ENCODE measurements around the gene NTSR1. TPM values are rescaled to one million over a fixed set of nuclear protein-coding genes. Genes with fewer than 3 reads are reported as not detected.
A peak's percentile ranks its signal among the peaks of the same experiment; 100 is the strongest.

The NTSR1 gene
- total RNA-seq, 4 donors from 2014 or later = 0.04 to 0.13 TPM; not detected in 2

DNA sequence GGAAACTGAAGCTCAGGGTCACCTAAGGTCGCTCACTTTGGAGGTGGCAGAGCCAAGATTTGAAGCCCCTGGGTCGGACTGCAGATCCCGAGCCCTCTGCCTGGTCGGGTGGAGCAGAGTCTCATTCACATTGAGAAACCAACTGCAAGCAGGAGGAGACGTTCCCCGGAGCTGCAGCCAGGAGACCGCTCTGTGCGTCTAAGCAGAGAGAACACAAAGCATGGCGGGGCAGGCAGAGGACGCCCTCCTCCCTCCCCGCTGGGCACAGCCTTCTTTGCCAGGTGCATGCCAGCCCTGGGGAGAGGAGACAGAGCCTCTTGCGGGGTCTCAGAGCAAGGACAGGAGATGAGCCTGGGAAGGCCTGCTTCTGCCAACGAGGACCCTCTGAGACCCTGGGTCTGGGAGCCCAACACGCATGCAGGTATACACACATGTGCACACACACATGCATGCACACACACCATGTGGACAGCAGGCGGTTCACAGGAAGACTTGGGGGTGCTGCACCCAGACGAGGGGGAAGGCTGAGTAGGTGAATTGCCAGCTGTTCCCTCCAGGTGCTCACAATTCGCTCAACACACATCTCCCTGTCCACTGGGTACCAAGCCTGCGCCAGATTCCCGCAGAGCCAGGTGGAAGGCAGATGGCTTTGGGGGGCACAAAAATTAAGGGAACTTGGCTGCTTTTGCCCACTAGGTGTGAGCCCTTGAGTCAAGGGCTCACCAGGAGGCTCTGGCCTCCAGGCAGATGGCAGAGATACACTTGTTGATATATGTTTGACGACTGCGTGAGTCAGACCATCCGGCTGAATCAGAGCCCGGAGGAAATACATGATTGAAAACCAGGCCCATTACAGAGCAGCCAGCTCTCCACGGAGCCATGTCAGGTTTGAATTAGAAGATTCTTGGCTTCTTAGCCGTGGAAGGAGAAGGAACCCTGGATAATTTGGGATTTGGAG is 5.5 kb upstream of the NTSR1 start:
- Histone ChIP-seq H3K36me3 (no peaks in the 10 kb centered on the region), H3K9me3 (no peaks in the 10 kb centered on the region), H3K27me3 (peaks cover 19 to 34% (median 28%) of the 10 kb centered on the region in 3 donors), H3K4me3 (no peak overlapping the region), H3K4me1 (no peaks in the 10 kb centered on the region), H3K27ac (no peak overlapping the region)
- TF ChIP-seq CTCF (IDR thresholded peaks at IDR 0.05 in 4 of 5, conservative IDR thresholded peaks at IDR 0.05 in 1 of 5) (no peak), POLR2A (IDR thresholded peaks at IDR 0.05) (no peak)
- ATAC-seq = no peak
- intact Hi-C loops (cut with DNase I; ENCODE audit: low total_unique reads) = no loop called here
- in situ Hi-C loops (cut with MboI; ENCODE audit: low sequenced_read_pairs in 4 of 4) = no loop called here
- no peak for DNase-seq

DNA sequence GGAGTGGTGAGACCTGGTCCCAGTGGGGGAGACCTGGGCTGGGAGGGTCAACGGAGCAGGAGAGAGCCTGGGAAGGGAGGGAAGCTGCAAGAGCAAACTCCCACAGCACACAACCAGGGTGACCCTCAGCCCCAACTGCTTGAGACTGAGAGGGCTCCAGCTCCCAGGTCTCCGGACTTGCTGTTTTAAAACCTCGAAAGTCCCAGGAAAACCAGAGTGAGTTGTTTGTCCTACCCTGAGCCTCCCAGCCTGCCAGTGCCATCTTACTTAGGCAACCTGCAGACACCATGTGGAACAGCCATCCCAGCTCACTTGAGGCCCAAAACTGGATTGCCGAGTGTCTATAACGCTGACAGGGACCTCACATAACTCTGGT is 4.8 kb upstream of the NTSR1 start:
- intact Hi-C loops (cut with DNase I; ENCODE audit: low total_unique reads) = no loop called here
- peaks cover 22 to 36% (median 32%) of the 10 kb centered on the region in 3 donors for H3K27me3 ChIP-seq

GRCh38 chr20:62704341-62704948 is 4.2 kb upstream of the NTSR1 start:
- TF ChIP-seq POLR2A (IDR thresholded peaks at IDR 0.05) (no peak), CTCF (IDR thresholded peaks at IDR 0.05 in 4 of 5, conservative IDR thresholded peaks at IDR 0.05 in 1 of 5) (no peak)
- Histone ChIP-seq H3K4me3 (no peak overlapping the region), H3K9me3 (no peaks in the 10 kb centered on the region), H3K36me3 (no peaks in the 10 kb centered on the region), H3K4me1 (no peaks in the 10 kb centered on the region), H3K27ac (peak overlapping the region in 1 of 4 donors; percentile 18), H3K27me3 (peaks cover 27 to 38% (median 38%) of the 10 kb centered on the region in 3 donors)
- in situ Hi-C loops (cut with MboI; ENCODE audit: low sequenced_read_pairs in 4 of 4) (no loop called here), intact Hi-C loops (cut with DNase I; ENCODE audit: low total_unique reads) (no loop called here)
- peak; percentile 31 to 48 for DNase-seq
- peak; percentile 58 to 59 for ATAC-seq

More for the DNA sequence above, 4.8 kb upstream of the NTSR1 start:
- no peaks in the 10 kb centered on the region for H3K36me3 ChIP-seq
- no peak overlapping the region for H3K4me3 ChIP-seq
- TF ChIP-seq POLR2A (IDR thresholded peaks at IDR 0.05) (no peak), CTCF (IDR thresholded peaks at IDR 0.05 in 4 of 5, conservative IDR thresholded peaks at IDR 0.05 in 1 of 5) (no peak)
- in situ Hi-C loops (cut with MboI; ENCODE audit: low sequenced_read_pairs in 4 of 4) = no loop called here
- H3K4me1 ChIP-seq = no peaks in the 10 kb centered on the region
- ATAC-seq (no peak), DNase-seq (no peak)
- no peaks in the 10 kb centered on the region for H3K9me3 ChIP-seq
- H3K27ac ChIP-seq = peak overlapping the region in 1 of 4 donors; percentile 18

DNA sequence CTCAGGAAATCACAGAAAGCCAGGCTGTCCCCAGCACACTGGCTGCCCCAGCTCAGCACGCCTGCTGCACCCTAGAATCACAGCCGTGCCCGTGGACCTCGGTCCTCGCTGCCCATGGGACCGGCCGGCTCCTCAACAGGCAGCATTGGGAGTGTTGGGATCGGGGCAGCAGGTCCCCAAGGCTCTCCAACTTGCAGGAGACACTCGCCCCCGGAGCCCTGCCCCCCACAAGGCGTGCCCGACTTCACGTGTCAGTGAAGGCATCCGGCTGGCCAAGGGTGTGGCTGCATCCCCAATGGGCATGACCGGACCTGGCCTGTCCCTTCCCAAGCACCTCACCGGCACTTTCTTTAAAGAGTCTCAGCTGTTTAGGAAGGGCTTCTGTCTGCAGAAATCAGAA is 3.0 kb upstream of the NTSR1 start:
- no peak overlapping the region for H3K27ac ChIP-seq
- H3K9me3 ChIP-seq = no peaks in the 10 kb centered on the region
- no peak for TF ChIP-seq CTCF (IDR thresholded peaks at IDR 0.05 in 4 of 5, conservative IDR thresholded peaks at IDR 0.05 in 1 of 5)
- TF ChIP-seq POLR2A (IDR thresholded peaks at IDR 0.05) = no peak
- in situ Hi-C loops (cut with MboI; ENCODE audit: low sequenced_read_pairs in 4 of 4) (no loop called here), intact Hi-C loops (cut with DNase I; ENCODE audit: low total_unique reads) (no loop called here)
- H3K36me3 ChIP-seq = no peaks in the 10 kb centered on the region
- ATAC-seq = no peak
- no peaks in the 10 kb centered on the region for H3K4me1 ChIP-seq
- peaks cover 39 to 50% (median 50%) of the 10 kb centered on the region in 3 donors for H3K27me3 ChIP-seq
- H3K4me3 ChIP-seq = no peak overlapping the region
- DNase-seq = no peak
